ENCODE data around the gene TSHZ1.

GRCh38 chr18:75317300-75317699 is 106.7 kb downstream of the TSHZ1 start:
- TF ChIP-seq EZH2 (IDR thresholded peaks at IDR 0.05; ENCODE audit: insufficient read depth, poor library complexity, severe bottlenecking) (no peak), EZH2phosphoT487 (IDR thresholded peaks at IDR 0.05; ENCODE audit: insufficient read depth, low read depth) (no peak)
